ENCODE measurements around the gene BEST3. TPM values are rescaled to one million over a fixed set of nuclear protein-coding genes. Genes with fewer than 3 reads are reported as not detected.

The BEST3 gene
- total and polyA plus RNA-seq, 2 donors = 2.7 to 4.1 TPM

- Histone ChIP-seq H3K4me3 (ENCODE audit: low read length in 2 of 2) (no peak overlapping the region), H3K4me1 (ENCODE audit: control insufficient read depth in 2 of 2, insufficient read depth in 2 of 2, low read length in 2 of 2) (no peaks in the 10 kb centered on the region), H3K27me3 (ENCODE audit: control insufficient read depth in 2 of 2, insufficient read depth in 1 of 2, low read length in 1 of 2) (no peaks in the 10 kb centered on the region), H3K36me3 (ENCODE audit: control insufficient read depth in 2 of 2, insufficient read depth in 2 of 2, low read length in 1 of 2) (no peaks in the 10 kb centered on the region), H3K9me3 (ENCODE audit: control insufficient read depth in 2 of 2, insufficient read depth in 1 of 2, low read length in 1 of 2) (no peaks in the 10 kb centered on the region), H3K27ac (ENCODE audit: low read depth in 1 of 2, low read length in 1 of 2) (no peak overlapping the region)
- WGBS = 84% methylated on average over 2 of the region's 2 CpGs
- DNase-seq (ENCODE audit: low read depth in 6 of 9, low spot score in 9 of 9) = no peak
Observed at GRCh38 chr12:69658203-69658602, 40.9 kb downstream of the BEST3 start.

- no peaks in the 10 kb centered on the region for H3K4me1 ChIP-seq (ENCODE audit: control insufficient read depth in 2 of 2, insufficient read depth in 2 of 2, low read length in 2 of 2)
- no peak overlapping the region for H3K4me3 ChIP-seq (ENCODE audit: low read length in 2 of 2)
- no peak overlapping the region for H3K27ac ChIP-seq (ENCODE audit: low read depth in 1 of 2, low read length in 1 of 2)
- no peaks in the 10 kb centered on the region for H3K9me3 ChIP-seq (ENCODE audit: control insufficient read depth in 2 of 2, insufficient read depth in 1 of 2, low read length in 1 of 2)
- no peaks in the 10 kb centered on the region for H3K36me3 ChIP-seq (ENCODE audit: control insufficient read depth in 2 of 2, insufficient read depth in 2 of 2, low read length in 1 of 2)
- DNase-seq (ENCODE audit: low read depth in 6 of 9, low spot score in 9 of 9) = no peak
- 92% methylated on average over 9 of the region's 9 CpGs for WGBS
- H3K27me3 ChIP-seq (ENCODE audit: control insufficient read depth in 2 of 2, insufficient read depth in 1 of 2, low read length in 1 of 2) = no peaks in the 10 kb centered on the region
Observed at GRCh38 chr12:69657376-69658137, 41.5 kb downstream of the BEST3 start.

- H3K27ac ChIP-seq (ENCODE audit: low read depth in 1 of 2, low read length in 1 of 2) = peak overlapping the region in 1 of 2 donors; percentile 11
- WGBS = 92% methylated on average over 11 of the region's 11 CpGs
- no peaks in the 10 kb centered on the region for H3K4me1 ChIP-seq (ENCODE audit: control insufficient read depth in 2 of 2, insufficient read depth in 2 of 2, low read length in 2 of 2)
- no peaks in the 10 kb centered on the region for H3K36me3 ChIP-seq (ENCODE audit: control insufficient read depth in 2 of 2, insufficient read depth in 2 of 2, low read length in 1 of 2)
- no peak for DNase-seq (ENCODE audit: low read depth in 6 of 9, low spot score in 9 of 9)
- no peaks in the 10 kb centered on the region for H3K27me3 ChIP-seq (ENCODE audit: control insufficient read depth in 2 of 2, insufficient read depth in 1 of 2, low read length in 1 of 2)
- H3K9me3 ChIP-seq (ENCODE audit: control insufficient read depth in 2 of 2, insufficient read depth in 1 of 2, low read length in 1 of 2) = no peaks in the 10 kb centered on the region
- H3K4me3 ChIP-seq (ENCODE audit: low read length in 2 of 2) = no peak overlapping the region
Observed at GRCh38 chr12:69655616-69656340, 43.3 kb downstream of the BEST3 start.

GRCh38 chr12:69653703-69654102 is 45.4 kb downstream of the BEST3 start:
- Histone ChIP-seq H3K27ac (ENCODE audit: low read depth in 1 of 2, low read length in 1 of 2) (no peak overlapping the region), H3K9me3 (ENCODE audit: control insufficient read depth in 2 of 2, insufficient read depth in 1 of 2, low read length in 1 of 2) (no peaks in the 10 kb centered on the region), H3K4me3 (ENCODE audit: low read length in 2 of 2) (no peak overlapping the region), H3K27me3 (ENCODE audit: control insufficient read depth in 2 of 2, insufficient read depth in 1 of 2, low read length in 1 of 2) (no peaks in the 10 kb centered on the region), H3K36me3 (ENCODE audit: control insufficient read depth in 2 of 2, insufficient read depth in 2 of 2, low read length in 1 of 2) (no peaks in the 10 kb centered on the region), H3K4me1 (ENCODE audit: control insufficient read depth in 2 of 2, insufficient read depth in 2 of 2, low read length in 2 of 2) (no peaks in the 10 kb centered on the region)
- WGBS = 97% methylated on average over 8 of the region's 8 CpGs
- DNase-seq (ENCODE audit: low read depth in 6 of 9, low spot score in 9 of 9) = no peak

GRCh38 chr12:69651922-69652321 is 47.2 kb downstream of the BEST3 start:
- Histone ChIP-seq H3K36me3 (ENCODE audit: control insufficient read depth in 2 of 2, insufficient read depth in 2 of 2, low read length in 1 of 2) (no peaks in the 10 kb centered on the region), H3K4me1 (ENCODE audit: control insufficient read depth in 2 of 2, insufficient read depth in 2 of 2, low read length in 2 of 2) (no peaks in the 10 kb centered on the region)
- WGBS = 98% methylated on average over 3 of the region's 3 CpGs

GRCh38 chr12:69649529-69649928 is 49.6 kb downstream of the BEST3 start:
- no peaks in the 10 kb centered on the region for H3K27me3 ChIP-seq (ENCODE audit: control insufficient read depth in 2 of 2, insufficient read depth in 1 of 2, low read length in 1 of 2)
- no peaks in the 10 kb centered on the region for H3K4me1 ChIP-seq (ENCODE audit: control insufficient read depth in 2 of 2, insufficient read depth in 2 of 2, low read length in 2 of 2)
- H3K27ac ChIP-seq (ENCODE audit: low read depth in 1 of 2, low read length in 1 of 2) = no peak overlapping the region
- H3K4me3 ChIP-seq (ENCODE audit: low read length in 2 of 2) = no peak overlapping the region
- no peaks in the 10 kb centered on the region for H3K36me3 ChIP-seq (ENCODE audit: control insufficient read depth in 2 of 2, insufficient read depth in 2 of 2, low read length in 1 of 2)
- H3K9me3 ChIP-seq (ENCODE audit: control insufficient read depth in 2 of 2, insufficient read depth in 1 of 2, low read length in 1 of 2) = no peaks in the 10 kb centered on the region
- no peak for DNase-seq (ENCODE audit: low read depth in 6 of 9, low spot score in 9 of 9)
- 94% methylated on average over 4 of the region's 4 CpGs for WGBS

More at GRCh38 chr12:69651922-69652321, 47.2 kb downstream of the BEST3 start:
- no peak for DNase-seq (ENCODE audit: low read depth in 6 of 9, low spot score in 9 of 9)
- Histone ChIP-seq H3K27me3 (ENCODE audit: control insufficient read depth in 2 of 2, insufficient read depth in 1 of 2, low read length in 1 of 2) (no peaks in the 10 kb centered on the region), H3K9me3 (ENCODE audit: control insufficient read depth in 2 of 2, insufficient read depth in 1 of 2, low read length in 1 of 2) (no peaks in the 10 kb centered on the region), H3K4me3 (ENCODE audit: low read length in 2 of 2) (no peak overlapping the region), H3K27ac (ENCODE audit: low read depth in 1 of 2, low read length in 1 of 2) (no peak overlapping the region)

- H3K27me3 ChIP-seq (ENCODE audit: control insufficient read depth in 2 of 2, insufficient read depth in 1 of 2, low read length in 1 of 2) = no peaks in the 10 kb centered on the region
- no peak overlapping the region for H3K27ac ChIP-seq (ENCODE audit: low read depth in 1 of 2, low read length in 1 of 2)
- H3K36me3 ChIP-seq (ENCODE audit: control insufficient read depth in 2 of 2, insufficient read depth in 2 of 2, low read length in 1 of 2) = no peaks in the 10 kb centered on the region
- no peak for DNase-seq (ENCODE audit: low read depth in 6 of 9, low spot score in 9 of 9)
- WGBS = 98% methylated on average over 3 of the region's 3 CpGs
- H3K9me3 ChIP-seq (ENCODE audit: control insufficient read depth in 2 of 2, insufficient read depth in 1 of 2, low read length in 1 of 2) = no peaks in the 10 kb centered on the region
- no peaks in the 10 kb centered on the region for H3K4me1 ChIP-seq (ENCODE audit: control insufficient read depth in 2 of 2, insufficient read depth in 2 of 2, low read length in 2 of 2)
- no peak overlapping the region for H3K4me3 ChIP-seq (ENCODE audit: low read length in 2 of 2)
Observed at GRCh38 chr12:69648476-69648875, 50.6 kb downstream of the BEST3 start.

GRCh38 chr12:69647178-69647577 is 51.9 kb downstream of the BEST3 start:
- WGBS = 69% methylated on average over 4 of the region's 4 CpGs
- Histone ChIP-seq H3K27ac (ENCODE audit: low read depth in 1 of 2, low read length in 1 of 2) (no peak overlapping the region), H3K27me3 (ENCODE audit: control insufficient read depth in 2 of 2, insufficient read depth in 1 of 2, low read length in 1 of 2) (no peaks in the 10 kb centered on the region), H3K4me1 (ENCODE audit: control insufficient read depth in 2 of 2, insufficient read depth in 2 of 2, low read length in 2 of 2) (no peaks in the 10 kb centered on the region), H3K36me3 (ENCODE audit: control insufficient read depth in 2 of 2, insufficient read depth in 2 of 2, low read length in 1 of 2) (no peaks in the 10 kb centered on the region), H3K9me3 (ENCODE audit: control insufficient read depth in 2 of 2, insufficient read depth in 1 of 2, low read length in 1 of 2) (no peaks in the 10 kb centered on the region), H3K4me3 (ENCODE audit: low read length in 2 of 2) (no peak overlapping the region)
- DNase-seq (ENCODE audit: low read depth in 6 of 9, low spot score in 9 of 9) = no peak

GRCh38 chr12:69645031-69645430 is 54.1 kb downstream of the BEST3 start:
- H3K4me3 ChIP-seq (ENCODE audit: low read length in 2 of 2) = no peak overlapping the region
- WGBS = 98% methylated on average over 2 of the region's 2 CpGs

More at GRCh38 chr12:69645031-69645430, 54.1 kb downstream of the BEST3 start:
- H3K4me1 ChIP-seq (ENCODE audit: control insufficient read depth in 2 of 2, insufficient read depth in 2 of 2, low read length in 2 of 2) = no peaks in the 10 kb centered on the region
- H3K9me3 ChIP-seq (ENCODE audit: control insufficient read depth in 2 of 2, insufficient read depth in 1 of 2, low read length in 1 of 2) = no peaks in the 10 kb centered on the region
- H3K27me3 ChIP-seq (ENCODE audit: control insufficient read depth in 2 of 2, insufficient read depth in 1 of 2, low read length in 1 of 2) = no peaks in the 10 kb centered on the region
- H3K27ac ChIP-seq (ENCODE audit: low read depth in 1 of 2, low read length in 1 of 2) = no peak overlapping the region
- H3K36me3 ChIP-seq (ENCODE audit: control insufficient read depth in 2 of 2, insufficient read depth in 2 of 2, low read length in 1 of 2) = no peaks in the 10 kb centered on the region
- DNase-seq (ENCODE audit: low read depth in 6 of 9, low spot score in 9 of 9) = no peak
